GM20000 (cell line): ENCODE data around the gene PRKN.

ENCODE experiments used
- DNase-seq: peaks from one replicate; pipeline ENCODE4 v3.0.0; 2012; ENCODE audit warnings: low spot score
- CTCF ChIP-seq: IDR thresholded peaks from 2 replicates; pipeline ENCODE4 v1.5.1; 2012; ENCODE audit warnings: mild to moderate bottlenecking, control low read depth; ENCODE audit errors: extremely low read depth, missing control alignments

PRKN gene

GRCh38 chr6:162198925-162199324, 528.6 kb downstream of the PRKN start:
- no peak for DNase-seq
- no peak for TF ChIP-seq CTCF

GRCh38 chr6:162198076-162198475, 529.5 kb downstream of the PRKN start:
- no peak for DNase-seq
- no peak for TF ChIP-seq CTCF

GRCh38 chr6:162195441-162195840, 532.1 kb downstream of the PRKN start:
- no peak for DNase-seq
- no peak for TF ChIP-seq CTCF

- no peak for TF ChIP-seq CTCF
- DNase-seq, result no peak
These were observed 536.6 kb downstream of the PRKN start for GRCh38 chr6:162190981-162191380.

- DNase-seq, result no peak
- no peak for TF ChIP-seq CTCF
These were observed 540.2 kb downstream of the PRKN start for GRCh38 chr6:162187168-162187935.

- no peak for TF ChIP-seq CTCF
- DNase-seq, result no peak
These were observed 543.1 kb downstream of the PRKN start for GRCh38 chr6:162184465-162184864.

- no peak for DNase-seq
- TF ChIP-seq CTCF, result no peak
These were observed 545.7 kb downstream of the PRKN start for GRCh38 chr6:162181741-162182401.
